ENCODE results near the gene KRT38. TPM values are rescaled to one million over a fixed set of nuclear protein-coding genes. Genes with fewer than 3 reads are reported as not detected.

Gene KRT38
- total and polyA plus RNA-seq, 2 of the 8 experiments (the other 6 are each of a cell fraction or from before 2014, with no cell fraction given): not detected

- Histone ChIP-seq H3K9me3 (ENCODE audit: insufficient read depth in 2 of 2, low read depth in 1 of 2, low read length in 1 of 2) (no peaks in the 10 kb centered on the region; a peak in 1 of 4 replicates), H2BK15ac (ENCODE audit: low read length) (no peak overlapping the region), H3K79me2 (ENCODE audit: control insufficient read depth in 1 of 2, insufficient read depth in 2 of 2, low read length in 2 of 2) (no peaks in the 10 kb centered on the region), H3K36me3 (ENCODE audit: control insufficient read depth in 2 of 4, insufficient read depth in 4 of 4, low read length in 3 of 4) (no peaks in the 10 kb centered on the region), H3K4me1 (replicated peaks in 1 of 4; ENCODE audit: control insufficient read depth in 3 of 4, insufficient read depth in 4 of 4, low read length in 3 of 4) (no peaks in the 10 kb centered on the region), H2BK5ac (ENCODE audit: low read depth, low read length) (no peak overlapping the region), H3K27ac (ENCODE audit: low read depth, low read length) (no peak overlapping the region), H2AK5ac (ENCODE audit: low read depth, low read length) (no peak overlapping the region), H2BK12ac (ENCODE audit: low read depth, low read length) (no peak overlapping the region), H3K79me1 (ENCODE audit: low read depth, low read length) (no peaks in the 10 kb centered on the region), H3K14ac (ENCODE audit: insufficient read length) (no peak overlapping the region), H4K20me1 (replicated peaks in 1 of 2; ENCODE audit: control insufficient read depth in 1 of 2, insufficient read depth in 2 of 2, low read length in 2 of 2) (no peaks in the 10 kb centered on the region), H4K5ac (ENCODE audit: insufficient read length, low read depth, low read length) (no peak overlapping the region), H3K56ac (replicated peaks; ENCODE audit: insufficient read length, low read depth, low read length) (no peak overlapping the region), H2BK20ac (ENCODE audit: low read length) (no peak overlapping the region), H3K27me3 (replicated peaks in 1 of 4; ENCODE audit: control insufficient read depth in 3 of 4, extremely low read depth in 1 of 4, insufficient read depth in 3 of 4, low read length in 3 of 4) (no peaks in the 10 kb centered on the region), H4K91ac (replicated peaks; ENCODE audit: insufficient read length, low read length) (no peak overlapping the region), H3K23ac (ENCODE audit: insufficient read length) (no peak overlapping the region), H3K9ac (replicated peaks in 1 of 4; ENCODE audit: extremely low read depth in 1 of 4, low read depth in 3 of 4, low read length in 3 of 4) (no peak overlapping the region), H3K18ac (ENCODE audit: extremely low read depth, low read length) (no peak overlapping the region), H2AFZ (ENCODE audit: low read length) (no peak overlapping the region), H3K4me2 (ENCODE audit: insufficient read depth in 1 of 2, low read depth in 2 of 2, low read length in 2 of 2) (no peak overlapping the region), H3K23me2 (ENCODE audit: low read depth, low read length) (no peaks in the 10 kb centered on the region), H3K4ac (replicated peaks; ENCODE audit: insufficient read length, low read depth, low read length) (no peak overlapping the region), H3K4me3 (ENCODE audit: extremely low read depth in 1 of 4, insufficient read depth in 2 of 4, low read depth in 3 of 4, low read length in 4 of 4) (no peak overlapping the region), H4K8ac (ENCODE audit: extremely low read depth, insufficient read depth, low read length) (no peak overlapping the region), H2BK120ac (replicated peaks; ENCODE audit: low read depth, low read length) (no peak overlapping the region)
- CTCF ChIA-PET (ENCODE audit: partially characterized antibody): interaction anchor here (0.6 to 1.1 kb wide), 3 partner anchors 92 to 212 kb away, joined by 3 to 4 read pairs (median 4); no protein-coding TSS in a partner anchor
- DNase-seq (ENCODE audit: low read depth in 1 of 2, low spot score in 2 of 2): no peak
- no peak for TF ChIP-seq RNF2 (IDR thresholded peaks at IDR 0.05; ENCODE audit: borderline replicate concordance, low read depth, low read length, missing control alignments, poor library complexity, severe bottlenecking)
- TF ChIP-seq ATF2 (IDR thresholded peaks at IDR 0.05; ENCODE audit: low read length): no peak
- TF ChIP-seq USF2 (IDR thresholded peaks at IDR 0.05; ENCODE audit: low read length): no peak
- 85% methylated on average over 4 of the region's 4 CpGs; no CpG with 5 or more reads in 1 of the 2 experiments for WGBS, 2 experiments (ENCODE audit: extremely low coverage in 1 of 2, insufficient coverage in 1 of 2, insufficient read length in 1 of 2, insufficient replicate concordance in 2 of 2, low coverage in 1 of 2, low lambda C conversion rate in 2 of 2, missing lambda C conversion rate in 1 of 2)
- POLR2A ChIA-PET (ENCODE audit: partially characterized antibody): no interaction called here
- FAIRE-seq: no peak
These were observed 53.1 kb downstream of the KRT38 start for GRCh38 chr17:41387670-41388069.

Data from H1 (cell line).